Sigmoid colon (tissue), 7 donors: Measurements from ENCODE around the gene CARMIL3. TPM values are rescaled to one million over a fixed set of nuclear protein-coding genes. Genes with fewer than 3 reads are reported as not detected.

Source experiments
- DNase-seq: peaks from one replicate; pipeline ENCODE4 v3.0.0-alpha.2; 2019
- H3K27ac ChIP-seq, 4 donors: fragments of 200-600 bp; sonication (generic); one replicate each; pipeline ENCODE4 v1.5.1; 2016 to 2019; ENCODE audit warnings: mild to moderate bottlenecking in 1 of 4
- H3K27me3 ChIP-seq, 3 donors: fragments of 200-600 bp; sonication (generic); one replicate each; pipeline ENCODE4 v1.5.1; 2019; ENCODE audit warnings: mild to moderate bottlenecking in 1 of 3
- H3K36me3 ChIP-seq, 4 donors: fragments of 200-600 bp; sonication (generic); one replicate each; pipeline ENCODE4 v1.5.1; 2016 to 2019
- H3K4me1 ChIP-seq, 4 donors: fragments of 200-600 bp; sonication (generic); one replicate each; pipeline ENCODE4 v1.5.1; 2017 to 2019
- H3K4me3 ChIP-seq, 4 donors: fragments of 200-600 bp; sonication (generic); one replicate each; pipeline ENCODE4 v1.5.1; 2017 to 2019; ENCODE audit warnings: mild to moderate bottlenecking in 2 of 4, moderate library complexity in 1 of 4
- H3K9me3 ChIP-seq, 4 donors: fragments of 200-600 bp in 3 of 4; sonication (generic) in 3 of 4; one replicate each; pipeline versions ENCODE4 v1.5.1 to v1.6.1; 2013 to 2019
- CTCF ChIP-seq, 4 experiments: fragments of 450-650 bp in 3 of 4; fragments of 200-600 bp in 1 of 4; IDR thresholded peaks; one replicate each; pipeline ENCODE4 v1.5.1; 2016 to 2019; ENCODE audit warnings: antibody characterized with exemption in 4 of 4, mild to moderate bottlenecking in 3 of 4, moderate library complexity in 2 of 4
- EP300 ChIP-seq, 4 donors: sonication (generic); formaldehyde crosslinking; IDR thresholded peaks; one replicate each; pipeline ENCODE4 v1.6.1; 2017; ENCODE audit warnings: antibody characterized with exemption in 4 of 4
- POLR2A ChIP-seq, 2 donors: fragments of 450-650 bp; IDR thresholded peaks; one replicate each; pipeline ENCODE4 v1.6.1; 2016; ENCODE audit warnings: antibody characterized with exemption in 2 of 2, mild to moderate bottlenecking in 2 of 2, moderate library complexity in 2 of 2
- POLR2AphosphoS5 ChIP-seq, 4 donors: sonication (generic); formaldehyde crosslinking; IDR thresholded peaks; one replicate each; pipeline ENCODE4 v1.6.1; 2017; ENCODE audit warnings: antibody characterized with exemption in 4 of 4
- WGBS, 2 donors: extraction: QIAGEN DNeasy Blood & Tissue Kit; methylation state at CpG; one replicate each; pipeline ENCODE4 v1.1.7; 2013; 5-methylcytosine and 5-hydroxymethylcytosine counted together
- intact Hi-C: fragments of 100-400 bp; cut with DNase I; formaldehyde crosslinking; loops from one replicate; pipeline ENCODE4 v1.15.1; 2023
- polyA plus RNA-seq, 3 donors: library from polyadenylated mRNA; stranded (reverse); fragments of 200-250 nt; gene quantifications; one replicate each; pipeline ENCODE4 v1.2.3, GENCODE V29; 2013
- total RNA-seq, 4 donors: library from RNA; depleted of rRNA; stranded (reverse); fragments of >200 nt; gene quantifications; one replicate each; pipeline ENCODE4 v1.1.0, GENCODE V29; 2016
- donor health status: healthy with polysubstance abuse.
- donor health status: Bipolar disorder and iron deficiency.
- donor health status: healthy.

CARMIL3 gene
- total and polyA plus RNA-seq, 7 donors: under 0.01 to 3.3 (median 0.23) TPM

- DNase-seq: no peak
- no peak overlapping the region for H3K27ac ChIP-seq
- no peaks in the 10 kb centered on the region for H3K27me3 ChIP-seq
- H3K4me1 ChIP-seq: peaks cover 0 to 13% (median 2%) of the 10 kb centered on the region in 4 donors
- no peaks in the 10 kb centered on the region for H3K36me3 ChIP-seq
- TF ChIP-seq EP300 (IDR thresholded peaks at IDR 0.05) (no peak), CTCF (IDR thresholded peaks at IDR 0.05) (no peak), POLR2AphosphoS5 (IDR thresholded peaks at IDR 0.05) (no peak), POLR2A (IDR thresholded peaks at IDR 0.05) (no peak)
- H3K4me3 ChIP-seq: no peak overlapping the region
- no peaks in the 10 kb centered on the region for H3K9me3 ChIP-seq
- intact Hi-C loops: no loop called here
- 94% methylated on average over 5 of the region's 5 CpGs for WGBS, 2 donors
These were observed 30.7 kb downstream of the CARMIL3 start for GRCh38 chr14:24082411-24083080.

- DNase-seq: no peak
- Histone ChIP-seq H3K4me3 (no peak overlapping the region), H3K9me3 (no peaks in the 10 kb centered on the region), H3K4me1 (peaks cover 0 to 13% (median 2%) of the 10 kb centered on the region in 4 donors), H3K27me3 (no peaks in the 10 kb centered on the region), H3K27ac (no peak overlapping the region), H3K36me3 (no peaks in the 10 kb centered on the region)
- TF ChIP-seq POLR2A (IDR thresholded peaks at IDR 0.05) (no peak), EP300 (IDR thresholded peaks at IDR 0.05) (no peak), CTCF (IDR thresholded peaks at IDR 0.05) (no peak), POLR2AphosphoS5 (IDR thresholded peaks at IDR 0.05) (no peak)
- WGBS, 2 donors: 88 to 91% methylated on average over 3 of the region's 3 CpGs
- intact Hi-C loops: no loop called here
These were observed 31.7 kb downstream of the CARMIL3 start for GRCh38 chr14:24083462-24083861.

- H3K4me3 ChIP-seq: no peak overlapping the region
- no peak for TF ChIP-seq POLR2A (IDR thresholded peaks at IDR 0.05)
- no peak for TF ChIP-seq EP300 (IDR thresholded peaks at IDR 0.05)
- TF ChIP-seq POLR2AphosphoS5 (IDR thresholded peaks at IDR 0.05): no peak
- TF ChIP-seq CTCF (IDR thresholded peaks at IDR 0.05): no peak
- no peak overlapping the region for H3K27ac ChIP-seq
- DNase-seq: no peak
- intact Hi-C loops: no loop called here
- no peaks in the 10 kb centered on the region for H3K36me3 ChIP-seq
- peaks cover 0 to 13% (median 2%) of the 10 kb centered on the region in 4 donors for H3K4me1 ChIP-seq
- WGBS, 2 donors: 96 to 98% methylated on average over 2 of the region's 2 CpGs
- no peaks in the 10 kb centered on the region for H3K9me3 ChIP-seq
- H3K27me3 ChIP-seq: no peaks in the 10 kb centered on the region
These were observed 32.6 kb downstream of the CARMIL3 start for GRCh38 chr14:24084440-24084839.

- H3K4me1 ChIP-seq: peaks cover 0 to 13% (median 2%) of the 10 kb centered on the region in 4 donors
- H3K9me3 ChIP-seq: no peaks in the 10 kb centered on the region
- no peak overlapping the region for H3K4me3 ChIP-seq
- no peaks in the 10 kb centered on the region for H3K27me3 ChIP-seq
- H3K36me3 ChIP-seq: no peaks in the 10 kb centered on the region
- H3K27ac ChIP-seq: no peak overlapping the region
- intact Hi-C loops: no loop called here
- TF ChIP-seq POLR2AphosphoS5 (IDR thresholded peaks at IDR 0.05) (no peak), EP300 (IDR thresholded peaks at IDR 0.05) (no peak), CTCF (IDR thresholded peaks at IDR 0.05) (no peak), POLR2A (IDR thresholded peaks at IDR 0.05) (no peak)
- DNase-seq: no peak
- WGBS, 2 donors: 93 to 95% methylated on average over 3 of the region's 3 CpGs
These were observed 33.4 kb downstream of the CARMIL3 start for GRCh38 chr14:24085215-24085614.
